GM18499 (cell line): ENCODE data around the gene PPIP5K1.
"Not testable (repeated sequence)": the region's sequence is repeated elsewhere in the genome, so short reads cannot be mapped to it uniquely, and the experiment has no call there.

ENCODE experiments used
- ATAC-seq: cut with Tn5 transposase; IDR thresholded peaks from one replicate; pipeline ENCODE4 v1.9.1; 2021; ENCODE audit warnings: moderate number of reproducible peaks; ENCODE audit not compliant: insufficient read depth, unreplicated experiment

PPIP5K1 gene

GRCh38 chr15:43547539-43547938 is 42.5 kb downstream of the PPIP5K1 start:
- ATAC-seq = no peak

GRCh38 chr15:43545426-43545825 is 44.6 kb downstream of the PPIP5K1 start:
- no peak for ATAC-seq

GRCh38 chr15:43544266-43544665 is 45.7 kb downstream of the PPIP5K1 start:
- no peak for ATAC-seq

GRCh38 chr15:43541785-43542184 is 48.2 kb downstream of the PPIP5K1 start:
- no peak for ATAC-seq

GRCh38 chr15:43538091-43538490 is 51.9 kb downstream of the PPIP5K1 start:
- no peak for ATAC-seq

GRCh38 chr15:43534897-43535296 is 55.1 kb downstream of the PPIP5K1 start:
- ATAC-seq = no peak

- not testable (repeated sequence) for ATAC-seq
Observed at GRCh38 chr15:43532826-43533225, 57.2 kb downstream of the PPIP5K1 start.

GRCh38 chr15:43531018-43531670 is 58.9 kb downstream of the PPIP5K1 start:
- ATAC-seq = no peak

- no peak for ATAC-seq
Observed at GRCh38 chr15:43529587-43530345, 60.2 kb downstream of the PPIP5K1 start.

GRCh38 chr15:43529141-43529540 is 60.9 kb downstream of the PPIP5K1 start:
- no peak for ATAC-seq

GRCh38 chr15:43528542-43529007 is 61.4 kb downstream of the PPIP5K1 start:
- ATAC-seq = no peak

GRCh38 chr15:43527802-43528541 is 62.0 kb downstream of the PPIP5K1 start:
- no peak for ATAC-seq

- no peak for ATAC-seq
Observed at GRCh38 chr15:43527016-43527801, 62.8 kb downstream of the PPIP5K1 start.

- ATAC-seq = no peak
Observed at GRCh38 chr15:43526261-43526930, 63.6 kb downstream of the PPIP5K1 start.

- no peak for ATAC-seq
Observed at GRCh38 chr15:43525131-43525530, 64.9 kb downstream of the PPIP5K1 start.

- ATAC-seq = no peak
Observed at GRCh38 chr15:43524254-43524845, 65.7 kb downstream of the PPIP5K1 start.

- no peak for ATAC-seq
Observed at GRCh38 chr15:43523646-43524045, 66.4 kb downstream of the PPIP5K1 start.

GRCh38 chr15:43522247-43522646 is 67.8 kb downstream of the PPIP5K1 start:
- no peak for ATAC-seq

- no peak for ATAC-seq
Observed at GRCh38 chr15:43521419-43521818, 68.6 kb downstream of the PPIP5K1 start.
